NCI-H69 (cell line): Measurements from ENCODE around the gene GPR162.
A peak's percentile ranks its signal among the peaks of the same experiment; 100 is the strongest.
"Not testable (repeated sequence)": the region's sequence is repeated elsewhere in the genome, so short reads cannot be mapped to it uniquely, and the experiment has no call there.

Experiments
- DNase-seq: peaks from one replicate; lab custom pipeline; 2025; lab: John Stamatoyannopoulos, UW

Gene GPR162

GRCh38 chr12:6854036-6854435 is 32.4 kb downstream of the GPR162 start:
- DNase-seq = no peak

DNA sequence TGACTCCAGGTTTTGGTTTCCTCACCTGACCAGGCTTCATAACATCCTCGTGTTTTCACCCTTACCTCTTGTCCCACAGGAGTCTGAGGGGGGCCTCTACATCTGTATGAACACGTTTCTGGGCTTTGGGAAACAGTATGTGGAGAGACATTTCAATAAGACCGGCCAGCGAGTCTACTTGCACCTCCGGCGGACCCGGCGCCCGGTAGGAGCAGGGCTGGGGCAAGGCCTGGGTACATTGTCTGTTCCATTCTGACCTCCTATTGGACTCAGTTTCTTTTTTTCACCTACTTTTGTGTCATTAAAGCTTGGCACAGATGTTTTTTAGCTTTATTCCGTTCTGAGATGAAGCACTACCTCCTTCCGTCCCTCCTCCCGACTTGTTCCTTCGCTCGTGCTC is 33.7 kb downstream of the GPR162 start:
- no peak for DNase-seq

GRCh38 chr12:6858799-6859198 is 37.2 kb downstream of the GPR162 start:
- DNase-seq = no peak

GRCh38 chr12:6860116-6860515 is 38.5 kb downstream of the GPR162 start:
- DNase-seq = no peak

DNA sequence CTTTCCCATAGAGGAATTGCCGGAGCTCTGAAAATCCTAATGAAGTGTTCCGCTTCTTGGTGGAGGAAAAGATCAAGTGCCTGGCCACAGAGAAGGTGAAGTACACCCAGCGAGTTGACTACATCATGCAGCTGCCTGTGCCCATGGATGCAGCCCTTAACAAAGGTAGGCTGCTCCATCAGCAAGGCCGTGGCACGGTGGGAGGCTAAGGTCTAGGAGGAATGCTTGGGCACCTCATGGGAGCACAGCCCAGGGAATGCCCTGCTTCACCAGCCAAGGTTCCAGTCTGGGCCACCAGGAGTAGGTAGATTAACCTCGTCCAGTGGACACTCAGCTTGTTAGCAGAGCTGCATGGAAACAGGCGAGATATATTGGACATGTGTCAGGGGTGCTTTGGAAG is 39.3 kb downstream of the GPR162 start:
- no peak for DNase-seq

DNA sequence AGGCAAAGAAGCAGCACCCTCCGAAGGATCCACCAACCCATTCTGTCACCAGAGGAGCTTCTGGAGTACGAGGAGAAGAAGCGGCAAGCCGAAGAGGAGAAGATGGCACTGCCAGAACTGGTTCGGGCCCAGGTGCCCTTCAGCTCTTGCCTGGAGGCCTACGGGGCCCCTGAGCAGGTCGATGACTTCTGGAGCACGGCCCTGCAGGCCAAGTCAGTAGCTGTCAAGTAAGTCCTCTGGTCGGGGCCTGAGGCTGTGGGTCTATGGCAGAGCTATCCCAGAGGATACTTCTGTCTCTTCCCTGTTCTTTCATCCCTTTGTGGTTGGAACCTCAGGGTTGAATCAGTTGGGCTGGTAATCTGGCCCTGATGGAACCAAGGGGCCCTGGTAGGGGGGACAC is 39.8 kb downstream of the GPR162 start:
- DNase-seq = no peak

GRCh38 chr12:6863033-6863432 is 41.4 kb downstream of the GPR162 start:
- DNase-seq = no peak

DNA sequence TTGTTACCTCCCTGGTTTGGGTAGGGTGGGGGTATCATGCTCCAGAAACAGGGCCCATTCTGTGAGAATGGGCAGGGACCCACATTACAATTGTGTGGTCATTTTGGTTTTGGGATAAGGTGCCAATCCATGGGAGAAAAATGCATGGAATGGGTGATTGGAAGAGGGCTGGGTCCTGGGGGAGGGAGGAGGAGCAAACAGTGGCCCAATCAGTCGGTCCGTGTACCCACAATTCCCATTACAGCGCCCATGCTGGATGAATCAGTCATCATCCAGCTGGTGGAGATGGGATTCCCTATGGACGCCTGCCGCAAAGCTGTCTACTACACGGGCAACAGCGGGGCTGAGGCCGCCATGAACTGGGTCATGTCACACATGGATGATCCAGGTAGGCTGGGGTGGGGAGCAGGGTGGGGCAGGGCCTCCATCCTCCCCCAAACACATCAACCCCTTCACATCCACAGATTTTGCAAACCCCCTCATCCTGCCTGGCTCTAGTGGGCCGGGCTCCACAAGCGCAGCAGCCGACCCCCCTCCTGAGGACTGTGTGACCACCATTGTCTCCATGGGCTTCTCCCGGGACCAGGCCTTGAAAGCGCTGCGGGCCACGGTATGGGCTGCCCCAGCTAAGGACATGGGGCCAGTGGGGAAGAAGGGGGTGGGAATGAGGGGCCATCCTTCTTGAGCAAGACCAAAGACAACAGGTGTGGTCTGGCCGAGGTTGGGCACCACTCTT is 42.1 kb downstream of the GPR162 start:
- no peak for DNase-seq

DNA sequence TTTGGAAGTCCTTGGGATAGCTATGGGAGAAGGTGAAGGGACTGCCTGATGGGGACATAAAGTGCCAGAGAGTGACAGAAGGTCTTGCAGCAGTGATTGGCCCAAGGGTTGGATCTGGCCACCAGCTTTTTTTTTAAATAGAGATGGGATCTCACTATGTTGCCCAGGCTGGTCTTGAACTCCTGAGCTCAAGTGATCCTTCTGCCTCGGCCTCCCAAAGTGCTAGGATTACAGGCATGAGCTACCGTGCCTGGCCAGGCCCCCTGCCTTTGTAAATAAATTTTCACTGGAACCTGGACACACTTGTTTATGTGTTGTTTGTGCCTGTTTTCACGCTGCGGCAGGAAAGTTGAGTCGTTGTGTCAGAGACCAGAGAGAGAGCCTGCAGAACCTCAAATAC is 43.7 kb downstream of the GPR162 start:
- DNase-seq = not testable (repeated sequence)

DNA sequence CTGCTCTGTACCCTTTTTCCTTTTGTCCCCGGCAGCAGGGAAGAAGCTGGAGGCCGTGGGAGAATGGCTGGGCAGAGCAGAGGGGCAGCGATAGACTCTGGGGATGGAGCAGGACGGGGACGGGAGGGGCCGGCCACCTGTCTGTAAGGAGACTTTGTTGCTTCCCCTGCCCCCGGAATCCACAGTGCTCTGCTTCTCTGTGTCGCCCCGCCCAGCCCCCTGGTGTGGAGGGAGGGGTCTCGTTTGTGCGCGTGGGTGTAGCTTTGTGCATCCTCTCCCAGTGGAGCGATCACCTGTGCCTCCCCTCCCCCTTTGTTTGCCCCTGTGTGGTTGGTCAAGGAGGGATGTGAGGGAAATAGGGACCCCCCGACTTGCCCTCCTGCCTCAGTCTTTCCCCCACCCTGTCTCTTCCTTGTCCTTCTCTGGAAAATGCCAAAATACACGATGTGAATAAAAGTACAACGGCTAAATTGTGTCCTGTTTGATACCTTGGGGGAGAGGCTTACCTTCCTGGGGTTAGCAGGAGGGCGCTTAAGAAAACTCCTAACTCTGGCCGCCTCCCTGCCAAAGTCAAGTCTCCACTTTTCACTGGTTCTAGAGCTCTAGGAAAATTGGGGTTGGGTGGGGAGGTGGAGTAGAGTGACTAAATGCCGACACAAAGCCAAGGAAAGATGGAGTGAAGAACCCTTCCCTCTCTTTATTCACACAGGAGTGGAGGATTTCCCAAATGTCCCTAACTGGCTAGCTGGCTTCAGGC is 44.7 kb downstream of the GPR162 start:
- peak; percentile 37 for DNase-seq

GRCh38 chr12:6866920-6867412 is 45.3 kb downstream of the GPR162 start:
- DNase-seq = no peak

- peak; percentile 90 for DNase-seq
Measured at GRCh38 chr12:6867413-6868210, 46.0 kb downstream of the GPR162 start, which contains the start of gene TPI1. Gene TPI1, plus strand, starts transcription at chr12:6867531. Its CDS starts 36 bp downstream, at chr12:6867567.

DNA sequence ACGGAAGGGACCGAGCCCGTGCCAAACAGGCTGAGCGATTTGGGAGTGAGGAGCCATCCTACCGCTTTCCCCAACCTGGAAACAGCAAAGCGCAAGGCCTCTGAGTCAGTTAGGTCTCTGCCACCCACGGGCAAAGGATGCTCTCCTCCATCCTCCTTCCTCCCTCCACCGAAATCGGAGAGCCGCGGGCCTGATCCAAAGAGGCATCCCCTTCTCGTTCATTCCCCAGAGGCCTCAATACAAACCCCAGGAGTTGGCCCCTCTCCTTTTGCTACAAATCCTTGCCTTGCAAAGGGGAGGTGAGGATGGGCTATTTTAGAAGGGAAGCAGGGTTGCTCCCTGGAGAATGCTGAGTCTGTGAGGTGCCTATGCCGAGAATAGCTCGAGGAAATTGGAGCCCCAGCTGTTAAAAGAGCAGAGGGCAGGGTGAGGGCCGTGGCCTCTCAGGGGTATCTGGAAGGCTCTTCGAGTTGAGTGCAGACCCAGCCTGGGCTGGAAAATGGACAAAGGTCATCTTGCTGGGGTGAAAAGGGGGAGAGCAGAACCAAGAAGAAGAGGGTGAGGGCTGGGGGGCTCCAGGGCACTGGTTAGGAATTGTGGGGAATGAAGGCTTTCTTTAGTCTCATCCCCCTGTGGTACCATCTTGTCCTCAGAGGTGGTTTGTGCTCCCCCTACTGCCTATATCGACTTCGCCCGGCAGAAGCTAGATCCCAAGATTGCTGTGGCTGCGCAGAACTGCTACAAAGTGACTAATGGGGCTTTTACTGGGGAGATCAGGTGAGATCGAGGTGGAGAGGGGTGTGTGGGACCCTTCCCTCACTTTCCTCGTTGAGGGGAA is 46.8 kb downstream of the GPR162 start:
- peak; percentile 28 for DNase-seq

GRCh38 chr12:6869049-6870021 is 47.7 kb downstream of the GPR162 start:
- peak; percentile 82 for DNase-seq

DNA sequence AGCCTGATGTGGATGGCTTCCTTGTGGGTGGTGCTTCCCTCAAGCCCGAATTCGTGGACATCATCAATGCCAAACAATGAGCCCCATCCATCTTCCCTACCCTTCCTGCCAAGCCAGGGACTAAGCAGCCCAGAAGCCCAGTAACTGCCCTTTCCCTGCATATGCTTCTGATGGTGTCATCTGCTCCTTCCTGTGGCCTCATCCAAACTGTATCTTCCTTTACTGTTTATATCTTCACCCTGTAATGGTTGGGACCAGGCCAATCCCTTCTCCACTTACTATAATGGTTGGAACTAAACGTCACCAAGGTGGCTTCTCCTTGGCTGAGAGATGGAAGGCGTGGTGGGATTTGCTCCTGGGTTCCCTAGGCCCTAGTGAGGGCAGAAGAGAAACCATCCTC is 48.7 kb downstream of the GPR162 start:
- not testable (repeated sequence) for DNase-seq

DNA sequence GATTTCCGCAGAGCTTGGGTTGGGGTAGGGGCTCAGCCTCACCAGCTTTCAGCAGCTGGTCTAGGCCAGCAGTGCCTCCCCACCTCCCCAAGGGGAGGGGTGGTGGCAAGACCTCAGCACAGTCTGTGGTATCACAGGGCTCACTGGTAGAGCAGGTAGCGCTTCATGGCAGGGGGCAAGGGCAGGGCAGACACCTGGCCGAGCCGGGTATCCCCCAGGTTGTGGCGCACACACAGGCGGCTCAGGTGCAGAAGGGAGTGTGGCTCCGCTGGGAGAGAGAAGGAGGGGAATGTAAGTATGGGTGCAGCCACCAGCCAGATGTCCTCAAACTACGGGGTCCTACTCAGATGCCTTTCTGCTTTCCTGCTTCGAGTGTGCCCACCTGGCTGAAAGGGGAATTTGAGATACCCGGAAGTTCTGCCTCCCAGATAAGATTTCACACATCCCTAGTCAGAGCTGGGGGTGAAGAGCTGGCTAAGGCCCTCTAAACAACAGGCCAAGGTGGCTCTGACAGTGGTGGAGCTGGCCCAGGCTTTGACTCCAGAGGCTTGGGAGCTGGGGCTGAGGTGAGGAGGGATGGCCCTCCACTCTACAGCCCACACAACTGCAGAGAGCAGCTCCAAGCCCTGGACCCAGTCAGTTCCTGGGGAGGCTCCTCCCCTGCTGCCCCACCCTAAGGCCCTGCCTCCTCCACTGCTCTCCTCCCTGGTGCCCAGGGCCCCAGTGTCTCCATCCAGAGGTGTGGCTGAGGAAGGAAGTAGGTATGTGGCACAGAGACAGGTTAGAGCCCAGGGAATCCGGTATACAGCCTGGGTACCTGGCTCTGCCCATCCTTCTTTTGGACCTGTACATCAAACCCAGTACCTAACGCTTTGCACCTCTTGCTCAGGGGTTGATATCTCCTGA is 49.7 kb downstream of the GPR162 start:
- DNase-seq = peak; percentile 58

- DNase-seq = peak; percentile 85
Measured at GRCh38 chr12:6872073-6873048, 50.7 kb downstream of the GPR162 start.
